H54 (cell line): ENCODE results near the gene IBTK.
"Not testable (repeated sequence)": the region's sequence is repeated elsewhere in the genome, so short reads cannot be mapped to it uniquely, and the experiment has no call there.

Source experiments
- DNase-seq: peaks from one replicate; pipeline ENCODE4 v3.0.0; 2011; ENCODE audit warnings: low spot score, mixed read lengths; ENCODE audit not compliant: insufficient read length
- FAIRE-seq: peaks from 3 replicates; lab custom pipeline; 2011; peaks lifted over from hg19 to GRCh38; lab: Jason Lieb, UNC
- POLR2A ChIP-seq: IDR thresholded peaks from 2 replicates; pipeline ENCODE4 v1.6.1; 2011; ENCODE audit warnings: low read depth, mild to moderate bottlenecking, low read length

The IBTK gene

GRCh38 chr6:82138075-82138791, 109.3 kb downstream of the IBTK start:
- FAIRE-seq (no peak), DNase-seq (no peak)
- no peak for TF ChIP-seq POLR2A

GRCh38 chr6:82131441-82131840, 116.1 kb downstream of the IBTK start:
- TF ChIP-seq POLR2A = no peak
- no peak for DNase-seq
- no peak for FAIRE-seq

- no peak for DNase-seq
- no peak for TF ChIP-seq POLR2A
- FAIRE-seq = no peak
Measured at GRCh38 chr6:82129797-82130196, 117.7 kb downstream of the IBTK start.

- not testable (repeated sequence) for FAIRE-seq, DNase-seq
Measured at GRCh38 chr6:82128973-82129372, 118.6 kb downstream of the IBTK start.

- no peak for DNase-seq
- TF ChIP-seq POLR2A = no peak
- FAIRE-seq = no peak
Measured at GRCh38 chr6:82123632-82124031, 123.9 kb downstream of the IBTK start.
